GM21526 (cell line): ENCODE results near the gene ELMO2.

ENCODE experiments used
- ATAC-seq: cut with Tn5 transposase; IDR thresholded peaks from one replicate; pipeline ENCODE4 v1.9.1; 2021; ENCODE audit warnings: moderate library complexity; ENCODE audit not compliant: unreplicated experiment, low FRiP score

Gene ELMO2

GRCh38 chr20:46368902-46369268 is 37.5 kb downstream of the ELMO2 start:
- ATAC-seq = no peak

- no peak for ATAC-seq
Measured at GRCh38 chr20:46367967-46368901, 38.2 kb downstream of the ELMO2 start.

- ATAC-seq = no peak
Measured at GRCh38 chr20:46367234-46367633, 39.2 kb downstream of the ELMO2 start.

GRCh38 chr20:46366826-46367225 is 39.6 kb downstream of the ELMO2 start:
- no peak for ATAC-seq

GRCh38 chr20:46365487-46366220 is 40.8 kb downstream of the ELMO2 start:
- ATAC-seq = no peak

GRCh38 chr20:46364670-46365486 is 41.5 kb downstream of the ELMO2 start:
- ATAC-seq = no peak

- peak; percentile 62 for ATAC-seq
Measured at GRCh38 chr20:46363874-46364669, 42.3 kb downstream of the ELMO2 start.

GRCh38 chr20:46362921-46363867 is 43.2 kb downstream of the ELMO2 start:
- ATAC-seq = no peak

- no peak for ATAC-seq
Measured at GRCh38 chr20:46361811-46362210, 44.6 kb downstream of the ELMO2 start.

- ATAC-seq = no peak
Measured at GRCh38 chr20:46361381-46361780, 45.0 kb downstream of the ELMO2 start.

GRCh38 chr20:46359233-46359751 is 47.1 kb downstream of the ELMO2 start:
- no peak for ATAC-seq

GRCh38 chr20:46358346-46359058 is 47.9 kb downstream of the ELMO2 start:
- no peak for ATAC-seq

- no peak for ATAC-seq
Measured at GRCh38 chr20:46357030-46357514, 49.3 kb downstream of the ELMO2 start.

- no peak for ATAC-seq
Measured at GRCh38 chr20:46356195-46357029, 50.0 kb downstream of the ELMO2 start.

GRCh38 chr20:46355778-46356177 is 50.6 kb downstream of the ELMO2 start:
- ATAC-seq = no peak

- no peak for ATAC-seq
Measured at GRCh38 chr20:46354920-46355654, 51.3 kb downstream of the ELMO2 start.

- no peak for ATAC-seq
Measured at GRCh38 chr20:46354207-46354555, 52.2 kb downstream of the ELMO2 start.
